ENCODE data around the gene COL15A1.

DNA sequence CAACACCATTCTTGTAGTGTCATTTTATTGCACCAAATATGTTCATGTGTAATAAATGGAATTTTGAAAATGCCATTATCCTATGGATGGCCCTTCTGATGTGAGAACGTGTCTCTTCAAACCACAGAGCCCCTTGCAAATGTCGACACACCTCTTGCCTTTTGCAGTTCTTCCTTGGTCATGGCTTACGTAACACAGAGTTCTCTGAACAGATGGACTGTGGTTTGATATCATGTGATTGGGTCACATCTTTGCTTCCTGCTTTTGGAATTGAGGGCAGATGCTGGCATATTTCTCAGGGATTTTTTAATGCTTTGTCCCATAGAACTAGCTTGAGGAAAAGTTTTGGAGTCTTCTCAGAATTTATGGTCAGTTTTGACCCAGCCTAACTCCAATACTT is 165.8 kb downstream of the COL15A1 start:
- no peak for TF ChIP-seq EZH2 (IDR thresholded peaks at IDR 0.05; ENCODE audit: borderline replicate concordance, insufficient read depth, low read depth, low read length, poor library complexity, severe bottlenecking)
- TF ChIP-seq, protein P1, sequence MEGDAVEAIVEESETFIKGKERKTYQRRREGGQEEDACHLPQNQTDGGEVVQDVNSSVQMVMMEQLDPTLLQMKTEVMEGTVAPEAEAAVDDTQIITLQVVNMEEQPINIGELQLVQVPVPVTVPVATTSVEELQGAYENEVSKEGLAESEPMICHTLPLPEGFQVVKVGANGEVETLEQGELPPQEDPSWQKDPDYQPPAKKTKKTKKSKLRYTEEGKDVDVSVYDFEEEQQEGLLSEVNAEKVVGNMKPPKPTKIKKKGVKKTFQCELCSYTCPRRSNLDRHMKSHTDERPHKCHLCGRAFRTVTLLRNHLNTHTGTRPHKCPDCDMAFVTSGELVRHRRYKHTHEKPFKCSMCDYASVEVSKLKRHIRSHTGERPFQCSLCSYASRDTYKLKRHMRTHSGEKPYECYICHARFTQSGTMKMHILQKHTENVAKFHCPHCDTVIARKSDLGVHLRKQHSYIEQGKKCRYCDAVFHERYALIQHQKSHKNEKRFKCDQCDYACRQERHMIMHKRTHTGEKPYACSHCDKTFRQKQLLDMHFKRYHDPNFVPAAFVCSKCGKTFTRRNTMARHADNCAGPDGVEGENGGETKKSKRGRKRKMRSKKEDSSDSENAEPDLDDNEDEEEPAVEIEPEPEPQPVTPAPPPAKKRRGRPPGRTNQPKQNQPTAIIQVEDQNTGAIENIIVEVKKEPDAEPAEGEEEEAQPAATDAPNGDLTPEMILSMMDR (IDR thresholded peaks at IDR 0.05): no peak
